Stimulated activated CD4-positive, alpha-beta T cell treated with anti-CD3 and anti-CD28 coated beads, Interleukin-12 subunit alpha, Interleukin-12 subunit beta, amount 100 ng/mL, for 4 hours (primary cell): Measurements from ENCODE around the gene RAP1B.
"Not testable (repeated sequence)": the region's sequence is repeated elsewhere in the genome, so short reads cannot be mapped to it uniquely, and the experiment has no call there.

ENCODE experiments used
- DNase-seq: peaks from one replicate; pipeline ENCODE4 v3.0.0-alpha.2; 2020

Gene RAP1B

GRCh38 chr12:68638171-68638570, 27.5 kb downstream of the RAP1B start:
- DNase-seq: no peak

- no peak for DNase-seq
These were observed 28.2 kb downstream of the RAP1B start for GRCh38 chr12:68638721-68639395.

- no peak for DNase-seq
These were observed 28.7 kb downstream of the RAP1B start for GRCh38 chr12:68639396-68639767.

- DNase-seq: peak; percentile 13
These were observed 30.4 kb downstream of the RAP1B start for GRCh38 chr12:68641138-68641537.

- DNase-seq: no peak
These were observed 35.8 kb downstream of the RAP1B start for GRCh38 chr12:68646484-68646883.

- DNase-seq: no peak
These were observed 36.8 kb downstream of the RAP1B start for GRCh38 chr12:68647507-68647906.

- no peak for DNase-seq
These were observed 37.5 kb downstream of the RAP1B start for GRCh38 chr12:68648179-68648578.

- no peak for DNase-seq
These were observed 54.4 kb downstream of the RAP1B start for GRCh38 chr12:68665016-68665569.

GRCh38 chr12:68667291-68667690, 56.6 kb downstream of the RAP1B start:
- DNase-seq: no peak

GRCh38 chr12:68667896-68668295, 57.2 kb downstream of the RAP1B start:
- no peak for DNase-seq

GRCh38 chr12:68671179-68671578, 60.5 kb downstream of the RAP1B start:
- no peak for DNase-seq

GRCh38 chr12:68673788-68674187, 63.1 kb downstream of the RAP1B start:
- DNase-seq: no peak

GRCh38 chr12:68674376-68674775, 63.7 kb downstream of the RAP1B start:
- DNase-seq: no peak

- DNase-seq: peak; percentile 30
These were observed 64.6 kb downstream of the RAP1B start for GRCh38 chr12:68675101-68675842.

GRCh38 chr12:68676854-68677253, 66.2 kb downstream of the RAP1B start:
- not testable (repeated sequence) for DNase-seq

- no peak for DNase-seq
These were observed 75.5 kb downstream of the RAP1B start for GRCh38 chr12:68686262-68686594.

- peak; percentile 97 for DNase-seq
These were observed 76.2 kb downstream of the RAP1B start, which contains the start of gene NUP107 for GRCh38 chr12:68686595-68687521. Gene NUP107 (plus strand): TSS chr12:68686978. CDS start chr12:68687066, 88 bp downstream.

GRCh38 chr12:68695454-68695853, 84.8 kb downstream of the RAP1B start:
- DNase-seq: no peak

- DNase-seq: no peak
These were observed 88.8 kb downstream of the RAP1B start for GRCh38 chr12:68699486-68699885.
